SK-N-SH (cell line): ENCODE measurements around the gene STX18.

Experiments
- EP300 ChIP-seq, 2 experiments: IDR thresholded peaks; 2 replicates each; pipeline versions ENCODE4 v1.4.0 to v1.6.1; 2012; ENCODE audit warnings: borderline replicate concordance in 1 of 2, low read depth in 1 of 2, low read length in 1 of 2
- GABPA ChIP-seq: IDR thresholded peaks from 2 replicates; pipeline ENCODE4 v1.4.0; 2012; ENCODE audit warnings: low read depth, mild to moderate bottlenecking
- GATA2 ChIP-seq: sonication (generic); formaldehyde crosslinking; IDR thresholded peaks from 2 replicates; pipeline ENCODE4 v1.5.0; 2020; ENCODE audit warnings: mild to moderate bottlenecking, missing genetic modification reagents
- TAF1 ChIP-seq: IDR thresholded peaks from 2 replicates; pipeline ENCODE4 v1.6.1; 2012; ENCODE audit warnings: low read depth, mild to moderate bottlenecking, low read length, moderate library complexity, borderline replicate concordance
- ZBTB33 ChIP-seq: IDR thresholded peaks from 2 replicates; pipeline ENCODE4 v1.4.0; 2012; ENCODE audit warnings: low read depth, borderline replicate concordance
- TF ChIP-seq, protein P1 (sequence below): fragments of 200-600 bp; sonication (generic); IDR thresholded peaks from 2 replicates; pipeline ENCODE4 v1.6.1; 2017; ENCODE audit warnings: antibody characterized with exemption, mild to moderate bottlenecking, moderate library complexity

DNA sequence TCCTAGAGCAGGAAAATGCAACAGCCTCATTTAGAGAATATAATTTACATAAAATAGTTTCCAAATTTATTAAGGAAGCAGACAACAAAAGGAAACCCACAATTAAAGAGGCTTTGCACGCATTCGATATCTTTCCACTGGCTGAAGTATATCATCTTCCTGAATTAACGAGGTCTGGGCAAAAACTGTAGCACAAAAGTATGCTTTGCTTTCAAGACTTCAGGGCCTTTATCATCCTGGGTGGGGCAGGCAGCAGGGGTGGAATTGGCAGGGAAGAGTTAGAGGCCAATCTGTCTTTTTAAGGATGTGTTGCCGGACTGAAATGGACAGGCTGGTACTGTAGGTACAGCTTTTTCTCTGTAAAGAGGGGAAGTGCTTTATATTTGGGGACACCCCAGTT, 17.0 kb upstream of the STX18 start:
- TF ChIP-seq TAF1 (no peak), ZBTB33 (no peak), EP300 (IDR thresholded peaks at IDR 0.05; ENCODE audit: borderline replicate concordance in 1 of 2, low read depth in 1 of 2, low read length in 1 of 2) (no peak), GABPA (no peak), GATA2 (CRISPR knock-in tag) (no peak)
- TF ChIP-seq, protein P1, sequence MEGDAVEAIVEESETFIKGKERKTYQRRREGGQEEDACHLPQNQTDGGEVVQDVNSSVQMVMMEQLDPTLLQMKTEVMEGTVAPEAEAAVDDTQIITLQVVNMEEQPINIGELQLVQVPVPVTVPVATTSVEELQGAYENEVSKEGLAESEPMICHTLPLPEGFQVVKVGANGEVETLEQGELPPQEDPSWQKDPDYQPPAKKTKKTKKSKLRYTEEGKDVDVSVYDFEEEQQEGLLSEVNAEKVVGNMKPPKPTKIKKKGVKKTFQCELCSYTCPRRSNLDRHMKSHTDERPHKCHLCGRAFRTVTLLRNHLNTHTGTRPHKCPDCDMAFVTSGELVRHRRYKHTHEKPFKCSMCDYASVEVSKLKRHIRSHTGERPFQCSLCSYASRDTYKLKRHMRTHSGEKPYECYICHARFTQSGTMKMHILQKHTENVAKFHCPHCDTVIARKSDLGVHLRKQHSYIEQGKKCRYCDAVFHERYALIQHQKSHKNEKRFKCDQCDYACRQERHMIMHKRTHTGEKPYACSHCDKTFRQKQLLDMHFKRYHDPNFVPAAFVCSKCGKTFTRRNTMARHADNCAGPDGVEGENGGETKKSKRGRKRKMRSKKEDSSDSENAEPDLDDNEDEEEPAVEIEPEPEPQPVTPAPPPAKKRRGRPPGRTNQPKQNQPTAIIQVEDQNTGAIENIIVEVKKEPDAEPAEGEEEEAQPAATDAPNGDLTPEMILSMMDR, result no peak
